Trophoblast cell (in vitro differentiated cells and primary cell): ENCODE data around the gene TMEM128.
"Not testable (repeated sequence)": the region's sequence is repeated elsewhere in the genome, so short reads cannot be mapped to it uniquely, and the experiment has no call there.

Experiments
- DNase-seq, 2 donors: peaks; one replicate each; pipeline ENCODE4 v3.0.0-alpha.2; 2016
- H2AFZ ChIP-seq: 2 replicates; pipeline ENCODE4 v1.6.1; 2013; ENCODE audit warnings: low read length, moderate library complexity, mild to moderate bottlenecking; ENCODE audit not compliant: insufficient read depth, poor library complexity
- H2AK5ac ChIP-seq: 2 replicates; pipeline ENCODE4 v1.6.1; 2013; ENCODE audit warnings: mild to moderate bottlenecking, low read length
- H2BK120ac ChIP-seq: 2 replicates; pipeline ENCODE4 v1.6.1; 2013; ENCODE audit warnings: low read length, mild to moderate bottlenecking, moderate library complexity; ENCODE audit not compliant: insufficient read depth, poor library complexity
- H2BK12ac ChIP-seq: 2 replicates; pipeline ENCODE4 v1.6.1; 2013; ENCODE audit warnings: mild to moderate bottlenecking, low read length, moderate library complexity
- H2BK5ac ChIP-seq: 2 replicates; pipeline ENCODE4 v1.6.1; 2013; ENCODE audit warnings: low read length, low read depth, moderate library complexity, mild to moderate bottlenecking; ENCODE audit not compliant: poor library complexity
- H3K14ac ChIP-seq: 2 replicates; pipeline ENCODE4 v1.6.1; 2013; ENCODE audit warnings: mild to moderate bottlenecking, low read length
- H3K18ac ChIP-seq: 2 replicates; pipeline ENCODE4 v1.6.1; 2013; ENCODE audit warnings: mild to moderate bottlenecking, low read length
- H3K23ac ChIP-seq: 2 replicates; pipeline ENCODE4 v1.6.1; 2013; ENCODE audit warnings: low read length
- H3K27ac ChIP-seq: 2 replicates; pipeline ENCODE4 v1.5.1; 2013; ENCODE audit warnings: low read depth, mild to moderate bottlenecking, inconsistent platforms, low read length, moderate library complexity
- H3K27me3 ChIP-seq: 2 replicates; pipeline ENCODE4 v1.6.1; 2013; ENCODE audit warnings: inconsistent platforms, mild to moderate bottlenecking, low read length, moderate library complexity; ENCODE audit not compliant: insufficient read depth
- H3K36me3 ChIP-seq, 2 experiments: 1 replicate in 1 of 2; 2 replicates in 1 of 2; pipeline ENCODE4 v1.6.1; 2013; ENCODE audit warnings: low read length in 2 of 2, mild to moderate bottlenecking in 2 of 2, moderate library complexity in 1 of 2; ENCODE audit not compliant: insufficient read depth in 2 of 2, control insufficient read depth in 1 of 2
- H3K4ac ChIP-seq: 2 replicates; pipeline ENCODE4 v1.6.1; 2013; ENCODE audit warnings: low read depth, mild to moderate bottlenecking, low read length, moderate library complexity
- H3K4me1 ChIP-seq, 2 experiments: 1 replicate in 1 of 2; 2 replicates in 1 of 2; pipeline ENCODE4 v1.6.1; 2013; ENCODE audit warnings: low read length in 2 of 2, mild to moderate bottlenecking in 2 of 2, moderate library complexity in 1 of 2; ENCODE audit not compliant: insufficient read depth in 2 of 2, control insufficient read depth in 1 of 2
- H3K4me2 ChIP-seq: 2 replicates; pipeline ENCODE4 v1.6.1; 2013; ENCODE audit warnings: inconsistent platforms, mild to moderate bottlenecking, low read length, moderate library complexity
- H3K4me3 ChIP-seq: 2 replicates; pipeline ENCODE4 v1.5.1; 2013; ENCODE audit warnings: mild to moderate bottlenecking, low read depth, low read length, inconsistent platforms
- H3K79me1 ChIP-seq: one replicate; pipeline ENCODE4 v1.6.1; 2013; ENCODE audit warnings: low read length
- H3K79me2 ChIP-seq: 2 replicates; pipeline ENCODE4 v1.6.1; 2013; ENCODE audit warnings: low read length, mild to moderate bottlenecking; ENCODE audit not compliant: control insufficient read depth, insufficient read depth, poor library complexity
- H3K9ac ChIP-seq: 2 replicates; pipeline ENCODE4 v1.6.1; 2013; ENCODE audit warnings: mild to moderate bottlenecking, low read length
- H3K9me3 ChIP-seq: 2 replicates; pipeline ENCODE4 v1.6.1; 2013; ENCODE audit warnings: low read depth, mild to moderate bottlenecking, control low read depth, inconsistent platforms, low read length; ENCODE audit not compliant: insufficient read depth
- H4K12ac ChIP-seq: 2 replicates; pipeline ENCODE4 v1.6.1; 2013; ENCODE audit warnings: low read depth, mild to moderate bottlenecking, low read length, moderate library complexity
- H4K8ac ChIP-seq: 2 replicates; pipeline ENCODE4 v1.6.1; 2013; ENCODE audit warnings: low read depth, mild to moderate bottlenecking, low read length, moderate library complexity
- H4K91ac ChIP-seq: one replicate; pipeline ENCODE4 v1.6.1; 2013; ENCODE audit warnings: low read depth, mild to moderate bottlenecking, low read length, moderate library complexity
- WGBS: extraction: QIAGEN DNeasy Blood & Tissue Kit; methylation state at CpG from one replicate; pipeline ENCODE4 v1.1.7; 2013; ENCODE audit warnings: missing lambda C conversion rate; ENCODE audit not compliant: insufficient read length, insufficient coverage; ENCODE audit errors: extremely low coverage; 5-methylcytosine and 5-hydroxymethylcytosine counted together

TMEM128 gene

GRCh38 chr4:4213674-4214073, 34.3 kb downstream of the TMEM128 start:
- H3K18ac ChIP-seq, H3K27ac ChIP-seq, H3K9ac ChIP-seq, H3K79me1 ChIP-seq, H3K14ac ChIP-seq, H2BK120ac ChIP-seq, H3K4me2 ChIP-seq, H4K91ac ChIP-seq, H3K4me3 ChIP-seq, H3K23ac ChIP-seq, DNase-seq, H2AFZ ChIP-seq, H2BK5ac ChIP-seq, H3K27me3 ChIP-seq, H4K12ac ChIP-seq, H3K36me3 ChIP-seq, H3K4ac ChIP-seq, H2BK12ac ChIP-seq, H4K8ac ChIP-seq, H3K9me3 ChIP-seq, H3K4me1 ChIP-seq, H2AK5ac ChIP-seq, H3K79me2 ChIP-seq: not testable (repeated sequence)
- WGBS: no CpG with 5 or more reads among the region's 4 CpGs

GRCh38 chr4:4206204-4206603, 41.8 kb downstream of the TMEM128 start:
- no peak overlapping the region for H2BK5ac ChIP-seq
- H3K4ac ChIP-seq: no peak overlapping the region
- H3K14ac ChIP-seq: no peak overlapping the region
- no peak overlapping the region for H4K12ac ChIP-seq
- no peaks in the 10 kb centered on the region for H3K79me2 ChIP-seq
- no peak overlapping the region for H4K8ac ChIP-seq
- no peak overlapping the region for H3K27ac ChIP-seq
- no peaks in the 10 kb centered on the region for H3K27me3 ChIP-seq
- H3K18ac ChIP-seq: no peak overlapping the region
- no peak overlapping the region for H2BK12ac ChIP-seq
- H2AFZ ChIP-seq: no peak overlapping the region
- H3K23ac ChIP-seq: no peak overlapping the region
- H4K91ac ChIP-seq: no peak overlapping the region
- no peaks in the 10 kb centered on the region for H3K79me1 ChIP-seq
- H2AK5ac ChIP-seq: no peak overlapping the region
- DNase-seq: no peak
- no peaks in the 10 kb centered on the region for H3K9me3 ChIP-seq
- H3K36me3 ChIP-seq: no peaks in the 10 kb centered on the region
- H3K4me1 ChIP-seq: no peaks in the 10 kb centered on the region
- H3K9ac ChIP-seq: no peak overlapping the region
- no peak overlapping the region for H3K4me3 ChIP-seq
- H2BK120ac ChIP-seq: no peak overlapping the region
- no peak overlapping the region for H3K4me2 ChIP-seq

GRCh38 chr4:4204401-4204745, 43.6 kb downstream of the TMEM128 start:
- Histone ChIP-seq H3K79me2 (no peaks in the 10 kb centered on the region), H3K4ac (no peak overlapping the region), H3K18ac (no peak overlapping the region), H2BK5ac (no peak overlapping the region), H2BK120ac (no peak overlapping the region), H3K36me3 (no peaks in the 10 kb centered on the region), H3K4me3 (no peak overlapping the region), H3K4me1 (no peaks in the 10 kb centered on the region), H3K9me3 (no peaks in the 10 kb centered on the region), H4K12ac (no peak overlapping the region), H2AK5ac (no peak overlapping the region), H2AFZ (no peak overlapping the region), H3K23ac (no peak overlapping the region), H3K9ac (no peak overlapping the region), H3K27ac (no peak overlapping the region), H2BK12ac (no peak overlapping the region), H4K91ac (no peak overlapping the region), H3K14ac (no peak overlapping the region), H3K27me3 (no peaks in the 10 kb centered on the region), H3K79me1 (no peaks in the 10 kb centered on the region), H4K8ac (no peak overlapping the region), H3K4me2 (no peak overlapping the region)
- WGBS: no CpG with 5 or more reads among the region's 3 CpGs
- no peak for DNase-seq

- H2AK5ac ChIP-seq: no peak overlapping the region
- no peak overlapping the region for H3K27ac ChIP-seq
Observed at GRCh38 chr4:4203688-4204400, 44.2 kb downstream of the TMEM128 start.

More at GRCh38 chr4:4203688-4204400, 44.2 kb downstream of the TMEM128 start:
- no peak overlapping the region for H3K4me2 ChIP-seq
- no peak for DNase-seq
- H2BK120ac ChIP-seq: no peak overlapping the region
- no CpG with 5 or more reads among the region's 10 CpGs for WGBS
- H3K18ac ChIP-seq: no peak overlapping the region
- no peak overlapping the region for H4K12ac ChIP-seq
- no peak overlapping the region for H4K8ac ChIP-seq
- H3K4ac ChIP-seq: no peak overlapping the region
- no peaks in the 10 kb centered on the region for H3K36me3 ChIP-seq
- no peaks in the 10 kb centered on the region for H3K79me2 ChIP-seq
- no peaks in the 10 kb centered on the region for H3K4me1 ChIP-seq
- no peak overlapping the region for H4K91ac ChIP-seq
- no peaks in the 10 kb centered on the region for H3K27me3 ChIP-seq
- no peak overlapping the region for H3K23ac ChIP-seq
- H3K14ac ChIP-seq: no peak overlapping the region
- H3K9me3 ChIP-seq: no peaks in the 10 kb centered on the region
- H2BK5ac ChIP-seq: no peak overlapping the region
- no peak overlapping the region for H3K9ac ChIP-seq
- H3K79me1 ChIP-seq: no peaks in the 10 kb centered on the region
- no peak overlapping the region for H3K4me3 ChIP-seq
- no peak overlapping the region for H2BK12ac ChIP-seq
- no peak overlapping the region for H2AFZ ChIP-seq
